HG03457 (cell line): Measurements from ENCODE around the gene SPATA9.
"Not testable (repeated sequence)": the region's sequence is repeated elsewhere in the genome, so short reads cannot be mapped to it uniquely, and the experiment has no call there.

Experiments used
- ATAC-seq: cut with Tn5 transposase; IDR thresholded peaks from one replicate; pipeline ENCODE4 v1.9.1; 2021; ENCODE audit warnings: moderate number of reproducible peaks; ENCODE audit not compliant: unreplicated experiment

Gene SPATA9

GRCh38 chr5:95717439-95717838, 34.6 kb upstream of the SPATA9 start:
- ATAC-seq, result no peak

- ATAC-seq, result no peak
These were observed 33.1 kb upstream of the SPATA9 start for GRCh38 chr5:95715799-95716461.

- no peak for ATAC-seq
These were observed 31.3 kb upstream of the SPATA9 start for GRCh38 chr5:95713960-95714710.

GRCh38 chr5:95713246-95713645, 30.5 kb upstream of the SPATA9 start:
- ATAC-seq, result not testable (repeated sequence)

GRCh38 chr5:95712347-95712958, 29.7 kb upstream of the SPATA9 start:
- no peak for ATAC-seq

- ATAC-seq, result no peak
These were observed 28.9 kb upstream of the SPATA9 start for GRCh38 chr5:95711501-95712346.

GRCh38 chr5:95710651-95711500, 28.1 kb upstream of the SPATA9 start:
- not testable (repeated sequence) for ATAC-seq

GRCh38 chr5:95709967-95710650, 27.3 kb upstream of the SPATA9 start:
- ATAC-seq, result no peak

- no peak for ATAC-seq
These were observed 26.1 kb upstream of the SPATA9 start for GRCh38 chr5:95708876-95709275.

- not testable (repeated sequence) for ATAC-seq
These were observed 24.9 kb upstream of the SPATA9 start for GRCh38 chr5:95707534-95708188.

GRCh38 chr5:95707055-95707454, 24.3 kb upstream of the SPATA9 start:
- ATAC-seq, result no peak

- ATAC-seq, result not testable (repeated sequence)
These were observed 23.4 kb upstream of the SPATA9 start for GRCh38 chr5:95706196-95706595.

GRCh38 chr5:95704150-95704549, 21.4 kb upstream of the SPATA9 start:
- ATAC-seq, result no peak

- no peak for ATAC-seq
These were observed 18.3 kb upstream of the SPATA9 start for GRCh38 chr5:95701074-95701473.

- ATAC-seq, result no peak
These were observed 16.5 kb upstream of the SPATA9 start for GRCh38 chr5:95699337-95699736.

GRCh38 chr5:95697781-95698681, 15.2 kb upstream of the SPATA9 start:
- ATAC-seq, result no peak

- ATAC-seq, result no peak
These were observed 7.5 kb upstream of the SPATA9 start for GRCh38 chr5:95690333-95690732.

- no peak for ATAC-seq
These were observed 6.9 kb upstream of the SPATA9 start for GRCh38 chr5:95689680-95690079.
